AG04449 (cell line): Measurements from ENCODE around the gene SEH1L.
A peak's percentile ranks its signal among the peaks of the same experiment; 100 is the strongest.

Experiments
- CTCF ChIA-PET: fragments of 350-600 bp; formaldehyde crosslinking; extraction: SDS; loops from one replicate; lab custom pipeline; 2021; ENCODE audit warnings: antibody characterized with exemption; lab: Yijun Ruan, JAX
- POLR2A ChIA-PET: fragments of 400-600, 350-600 bp; formaldehyde crosslinking; extraction: SDS; loops from one replicate; lab custom pipeline; 2020; ENCODE audit warnings: antibody characterized with exemption, inconsistent platforms; lab: Yijun Ruan, JAX
- DNase-seq: peaks from one replicate; pipeline ENCODE4 v3.0.0-alpha.2; 2010; ENCODE audit warnings: low read depth, low spot score
- H3K4me3 ChIP-seq: 2 replicates; pipeline ENCODE4 v1.5.1; 2011; ENCODE audit warnings: low read depth, mild to moderate bottlenecking, control low read depth, low read length
- TF ChIP-seq, protein P1 (sequence below): IDR thresholded peaks from one replicate; pipeline ENCODE4 v1.5.1; 2011; ENCODE audit warnings: mild to moderate bottlenecking, moderate library complexity, low read length, control low read depth, inconsistent platforms; ENCODE audit not compliant: insufficient read depth; ENCODE audit errors: missing control alignments

The SEH1L gene

DNA sequence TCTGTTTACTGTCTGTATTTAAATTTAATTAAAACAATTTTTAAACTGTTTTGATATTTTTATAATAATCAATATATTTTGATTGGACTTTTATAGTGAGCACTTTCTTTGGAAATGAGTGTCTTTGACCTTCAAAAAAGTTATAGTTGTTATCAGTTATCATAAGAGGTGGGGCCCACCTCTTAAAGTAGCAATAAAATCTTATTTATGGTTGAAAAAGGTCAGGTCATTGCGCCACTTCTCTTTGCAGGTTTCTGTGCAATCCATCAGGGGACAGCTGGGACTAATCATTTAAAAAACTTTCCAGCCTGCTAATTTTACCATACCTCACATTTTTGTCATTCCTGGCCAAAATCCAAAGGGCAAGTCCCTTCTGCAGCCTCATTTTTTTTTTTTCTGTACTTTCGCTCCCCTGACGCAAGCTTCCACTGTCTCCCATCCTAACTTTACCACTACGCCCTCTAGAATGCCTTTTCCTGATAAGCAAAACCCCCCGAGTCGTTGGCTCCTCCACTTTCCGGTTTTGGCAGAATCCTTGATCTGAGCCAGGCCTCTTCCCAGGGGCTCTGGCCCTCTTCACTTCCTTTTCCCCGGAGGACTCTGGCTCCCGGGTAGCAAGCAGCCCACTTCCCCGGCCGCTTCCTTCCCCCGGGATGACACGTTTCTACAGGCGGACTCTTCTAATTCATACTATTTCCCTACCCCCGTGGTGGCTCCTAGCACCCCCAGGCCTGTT lies 1.1 kb upstream of the SEH1L start:
- peak; percentile 75 for DNase-seq
- POLR2A ChIA-PET: interaction anchor here (0.9 kb wide), 1 partner anchor 204 kb away, joined by 6 read pairs; no protein-coding TSS in a partner anchor
- TF ChIP-seq, protein P1, sequence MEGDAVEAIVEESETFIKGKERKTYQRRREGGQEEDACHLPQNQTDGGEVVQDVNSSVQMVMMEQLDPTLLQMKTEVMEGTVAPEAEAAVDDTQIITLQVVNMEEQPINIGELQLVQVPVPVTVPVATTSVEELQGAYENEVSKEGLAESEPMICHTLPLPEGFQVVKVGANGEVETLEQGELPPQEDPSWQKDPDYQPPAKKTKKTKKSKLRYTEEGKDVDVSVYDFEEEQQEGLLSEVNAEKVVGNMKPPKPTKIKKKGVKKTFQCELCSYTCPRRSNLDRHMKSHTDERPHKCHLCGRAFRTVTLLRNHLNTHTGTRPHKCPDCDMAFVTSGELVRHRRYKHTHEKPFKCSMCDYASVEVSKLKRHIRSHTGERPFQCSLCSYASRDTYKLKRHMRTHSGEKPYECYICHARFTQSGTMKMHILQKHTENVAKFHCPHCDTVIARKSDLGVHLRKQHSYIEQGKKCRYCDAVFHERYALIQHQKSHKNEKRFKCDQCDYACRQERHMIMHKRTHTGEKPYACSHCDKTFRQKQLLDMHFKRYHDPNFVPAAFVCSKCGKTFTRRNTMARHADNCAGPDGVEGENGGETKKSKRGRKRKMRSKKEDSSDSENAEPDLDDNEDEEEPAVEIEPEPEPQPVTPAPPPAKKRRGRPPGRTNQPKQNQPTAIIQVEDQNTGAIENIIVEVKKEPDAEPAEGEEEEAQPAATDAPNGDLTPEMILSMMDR: no peak
- CTCF ChIA-PET: interaction anchor here (1.2 to 1.5 kb wide), 2 partner anchors 216 to 222 kb away, joined by 4 read pairs; no protein-coding TSS in a partner anchor
- H3K4me3 ChIP-seq: peak overlapping the region; percentile 95

DNA sequence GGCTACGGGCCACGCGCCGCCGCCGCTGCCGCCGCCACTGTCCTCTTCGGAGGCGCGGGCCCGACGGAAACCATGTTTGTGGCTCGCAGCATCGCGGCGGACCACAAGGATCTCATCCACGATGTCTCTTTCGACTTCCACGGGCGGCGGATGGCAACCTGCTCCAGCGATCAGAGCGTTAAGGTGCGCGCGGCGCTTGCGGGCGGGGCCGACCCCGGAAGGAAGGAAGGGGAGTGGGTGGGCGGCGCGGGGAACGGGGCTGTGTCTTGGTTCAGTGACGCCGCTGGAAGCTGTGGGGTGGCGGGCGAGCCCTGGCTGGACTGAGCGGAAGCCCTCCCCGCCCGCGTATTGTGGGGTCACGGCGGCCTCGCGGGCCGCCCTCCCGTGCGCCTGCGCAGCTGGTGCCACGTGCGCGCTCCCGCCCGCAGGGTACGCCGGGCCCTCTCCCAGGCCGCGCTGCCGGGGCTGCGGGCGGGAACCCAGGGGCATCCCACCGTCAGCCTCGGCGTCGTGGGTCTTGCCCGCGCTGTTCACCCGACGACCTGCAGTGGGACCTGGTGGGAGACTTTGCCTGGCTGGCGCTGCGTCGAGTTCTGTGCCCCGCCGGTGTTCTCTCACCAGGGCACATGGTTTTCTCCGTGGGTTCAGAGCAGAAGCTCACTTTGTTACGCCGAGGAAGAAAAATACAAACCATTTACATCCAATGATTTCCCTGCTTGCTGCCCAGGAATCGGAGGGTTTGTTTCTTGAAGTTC lies 416 bp downstream of the SEH1L start:
- CTCF ChIA-PET: interaction anchor here (0.6 to 1.7 kb wide), 2 partner anchors 199 to 203 kb away, joined by 3 to 5 read pairs; no protein-coding TSS in a partner anchor
- DNase-seq: no peak
- TF ChIP-seq, protein P1: no peak
- peak overlapping the region; percentile 78 for H3K4me3 ChIP-seq
- POLR2A ChIA-PET: interaction anchor here (0.7 kb wide), 1 partner anchor 13 kb away, joined by 3 read pairs; no protein-coding TSS in a partner anchor

DNA sequence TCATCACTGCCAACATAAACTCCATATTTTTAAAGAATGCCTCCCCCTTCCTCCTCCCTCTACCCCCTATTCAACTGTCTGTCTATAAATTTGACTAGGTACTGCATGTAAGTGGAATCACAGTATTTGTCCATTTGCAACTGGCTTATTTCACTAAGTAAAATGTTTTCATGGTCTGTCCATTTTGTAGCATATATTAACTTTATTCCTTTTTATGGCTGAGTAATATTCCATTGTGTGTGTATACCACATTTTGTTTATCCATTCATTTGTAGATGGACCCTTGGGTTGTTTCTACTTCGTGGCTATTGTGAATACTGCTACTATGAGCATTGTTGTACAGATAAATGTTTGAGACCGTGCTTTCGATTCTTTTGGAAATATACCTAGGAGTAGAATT lies 10.7 kb downstream of the SEH1L start:
- ChIA-PET CTCF (no interaction called here), POLR2A (no interaction called here)
- no peak for DNase-seq
- H3K4me3 ChIP-seq: no peak overlapping the region
- TF ChIP-seq, protein P1: no peak

DNA sequence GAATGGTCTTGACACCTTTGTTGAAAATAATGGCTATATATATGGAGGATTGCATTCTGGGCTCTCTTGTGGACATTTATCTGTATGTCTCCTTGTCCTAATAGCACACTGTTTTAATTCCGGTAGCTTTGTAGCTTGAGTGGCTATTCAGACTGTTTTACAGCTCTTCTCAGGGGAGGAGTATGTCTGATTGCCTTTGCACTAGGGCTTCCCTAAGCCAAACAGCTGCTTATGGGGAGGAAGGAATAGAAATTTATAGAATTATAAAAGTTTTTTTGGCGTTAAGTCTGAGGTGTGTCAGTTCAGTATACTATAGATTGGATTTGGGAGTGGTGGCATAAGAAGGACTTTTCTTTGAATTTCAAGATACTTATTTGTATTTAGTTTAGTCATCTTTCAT lies 12.6 kb downstream of the SEH1L start:
- ChIA-PET POLR2A (no interaction called here), CTCF (no interaction called here)
- H3K4me3 ChIP-seq: no peak overlapping the region
- DNase-seq: no peak
- TF ChIP-seq, protein P1: no peak

- no peak overlapping the region for H3K4me3 ChIP-seq
- ChIA-PET POLR2A (interaction anchor here (1.0 kb wide), 1 partner anchor 13 kb away, joined by 3 read pairs; the partner anchor contains the start of gene SEH1L), CTCF (no interaction called here)
- TF ChIP-seq, protein P1: no peak
- DNase-seq: no peak
Measured at GRCh38 chr18:12960853-12961397, 13.1 kb downstream of the SEH1L start.
